Esophagus squamous epithelium (tissue), 5 donors: Measurements from ENCODE around the gene KRT38. TPM values are rescaled to one million over a fixed set of nuclear protein-coding genes. Genes with fewer than 3 reads are reported as not detected.

Experiments used
- DNase-seq: peaks from one replicate; lab custom pipeline; 2025; lab: John Stamatoyannopoulos, UW
- H3K27ac ChIP-seq, 4 donors: fragments of 200-600 bp; sonication (generic); one replicate each; pipeline ENCODE4 v1.5.1; 2016 to 2019; ENCODE audit warnings: mild to moderate bottlenecking in 1 of 4
- H3K27me3 ChIP-seq, 4 donors: fragments of 200-600 bp; sonication (generic); 1 replicate in 3 of 4; 2 replicates in 1 of 4; pipeline versions ENCODE4 v1.5.1 to v1.6.0; 2017 to 2021; ENCODE audit warnings: antibody characterized with exemption in 1 of 4
- H3K36me3 ChIP-seq, 3 donors: fragments of 200-600 bp; sonication (generic); one replicate each; pipeline ENCODE4 v1.5.1; 2016 to 2019
- H3K4me1 ChIP-seq, 3 donors: fragments of 200-600 bp; sonication (generic); one replicate each; pipeline ENCODE4 v1.5.1; 2017 to 2019
- H3K4me3 ChIP-seq, 4 donors: fragments of 200-600 bp; sonication (generic); 1 replicate in 3 of 4; 2 replicates in 1 of 4; pipeline ENCODE4 v1.5.1; 2016 to 2019; ENCODE audit warnings: mild to moderate bottlenecking in 2 of 4, moderate library complexity in 1 of 4
- H3K9me3 ChIP-seq, 3 donors: fragments of 200-600 bp; sonication (generic); one replicate each; pipeline ENCODE4 v1.5.1; 2016 to 2019
- POLR2A ChIP-seq, 4 donors: fragments of 450-650 bp; IDR thresholded peaks; one replicate each; pipeline ENCODE4 v1.6.1; 2017; ENCODE audit warnings: antibody characterized with exemption in 4 of 4, mild to moderate bottlenecking in 4 of 4, moderate library complexity in 3 of 4
- WGBS, 2 donors: methylation state at CpG; one replicate each; pipeline ENCODE4 v1.1.5; 2018; 5-methylcytosine and 5-hydroxymethylcytosine counted together
- intact Hi-C: fragments of 100-400 bp; cut with DNase I; formaldehyde crosslinking; loops from one replicate; pipeline ENCODE4 v1.15.0; 2022
- total RNA-seq, 4 donors: library from RNA; depleted of rRNA; stranded (reverse); fragments of >200 nt; gene quantifications; one replicate each; pipeline ENCODE4 v1.1.0, GENCODE V29; 2016
- TF ChIP-seq, protein P1 (sequence below), 6 experiments: fragments of 450-650 bp in 4 of 6; fragments of 200-600 bp in 2 of 6; sonication (generic) in 2 of 6; IDR thresholded peaks; one replicate each; pipeline ENCODE4 v1.5.1; 2016 to 2019; ENCODE audit warnings: antibody characterized with exemption in 6 of 6, mild to moderate bottlenecking in 4 of 6, moderate library complexity in 4 of 6
- donor health status: DM: yes; HTN: yes; CAD: no.

Gene KRT38
- total RNA-seq, 4 donors from 2014 or later: 0.18 TPM; not detected in 3

- intact Hi-C loops: no loop called here
- no peak overlapping the region for H3K27ac ChIP-seq
- 62 to 68% methylated on average over 6 to 7 of the region's 8 CpGs for WGBS, 2 donors
Observed at GRCh38 chr17:41474863-41475262, 34.1 kb upstream of the KRT38 start.

DNA sequence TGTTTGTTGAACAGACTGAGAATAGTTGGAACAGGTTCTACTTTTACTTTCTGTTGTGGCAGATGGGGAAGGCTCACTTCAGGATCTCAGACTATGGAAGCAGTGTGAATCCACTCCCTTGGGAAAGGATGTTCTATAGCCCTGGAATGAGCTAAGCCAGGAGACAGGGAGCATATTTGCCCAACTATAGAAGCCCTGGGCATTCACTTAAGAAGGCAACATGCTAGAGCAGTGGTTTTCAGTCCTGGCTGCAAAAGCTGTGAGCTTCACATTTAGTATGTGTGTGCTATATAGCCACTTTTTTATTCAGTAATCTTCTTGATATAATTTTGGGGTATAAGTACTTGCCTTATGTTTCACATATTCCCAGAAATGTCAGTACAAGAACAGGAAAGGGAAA, 27.6 kb upstream of the KRT38 start:
- H3K27me3 ChIP-seq: no peaks in the 10 kb centered on the region
- H3K9me3 ChIP-seq: no peaks in the 10 kb centered on the region
- no peaks in the 10 kb centered on the region for H3K36me3 ChIP-seq
- TF ChIP-seq, protein P1, sequence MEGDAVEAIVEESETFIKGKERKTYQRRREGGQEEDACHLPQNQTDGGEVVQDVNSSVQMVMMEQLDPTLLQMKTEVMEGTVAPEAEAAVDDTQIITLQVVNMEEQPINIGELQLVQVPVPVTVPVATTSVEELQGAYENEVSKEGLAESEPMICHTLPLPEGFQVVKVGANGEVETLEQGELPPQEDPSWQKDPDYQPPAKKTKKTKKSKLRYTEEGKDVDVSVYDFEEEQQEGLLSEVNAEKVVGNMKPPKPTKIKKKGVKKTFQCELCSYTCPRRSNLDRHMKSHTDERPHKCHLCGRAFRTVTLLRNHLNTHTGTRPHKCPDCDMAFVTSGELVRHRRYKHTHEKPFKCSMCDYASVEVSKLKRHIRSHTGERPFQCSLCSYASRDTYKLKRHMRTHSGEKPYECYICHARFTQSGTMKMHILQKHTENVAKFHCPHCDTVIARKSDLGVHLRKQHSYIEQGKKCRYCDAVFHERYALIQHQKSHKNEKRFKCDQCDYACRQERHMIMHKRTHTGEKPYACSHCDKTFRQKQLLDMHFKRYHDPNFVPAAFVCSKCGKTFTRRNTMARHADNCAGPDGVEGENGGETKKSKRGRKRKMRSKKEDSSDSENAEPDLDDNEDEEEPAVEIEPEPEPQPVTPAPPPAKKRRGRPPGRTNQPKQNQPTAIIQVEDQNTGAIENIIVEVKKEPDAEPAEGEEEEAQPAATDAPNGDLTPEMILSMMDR (IDR thresholded peaks at IDR 0.05): no peak
- TF ChIP-seq POLR2A (IDR thresholded peaks at IDR 0.05): no peak
- H3K4me3 ChIP-seq: no peak overlapping the region
- no peak overlapping the region for H3K27ac ChIP-seq
- intact Hi-C loops: no loop called here
- peaks cover 13 to 49% (median 29%) of the 10 kb centered on the region in 3 donors for H3K4me1 ChIP-seq
- DNase-seq: no peak

More at GRCh38 chr17:41474863-41475262, 34.1 kb upstream of the KRT38 start:
- no peak for DNase-seq
- Histone ChIP-seq H3K9me3 (no peaks in the 10 kb centered on the region), H3K27me3 (no peaks in the 10 kb centered on the region), H3K4me3 (no peak overlapping the region), H3K4me1 (no peaks in the 10 kb centered on the region), H3K36me3 (no peaks in the 10 kb centered on the region)
- TF ChIP-seq, protein P1 (IDR thresholded peaks at IDR 0.05): no peak
- no peak for TF ChIP-seq POLR2A (IDR thresholded peaks at IDR 0.05)

GRCh38 chr17:41467561-41467960, 26.8 kb upstream of the KRT38 start:
- intact Hi-C loops: no loop called here
- Histone ChIP-seq H3K27ac (peak overlapping the region in 3 of 4 donors; percentile 12 to 50 (median 49)), H3K9me3 (no peaks in the 10 kb centered on the region), H3K4me3 (no peak overlapping the region), H3K4me1 (peaks cover 13 to 56% (median 29%) of the 10 kb centered on the region in 3 donors), H3K27me3 (no peaks in the 10 kb centered on the region), H3K36me3 (no peaks in the 10 kb centered on the region)
- TF ChIP-seq POLR2A (IDR thresholded peaks at IDR 0.05): no peak
- TF ChIP-seq, protein P1 (IDR thresholded peaks at IDR 0.05): no peak
- no peak for DNase-seq
- 21 to 45% methylated on average over 2 to 3 of the region's 4 CpGs for WGBS, 2 donors

DNA sequence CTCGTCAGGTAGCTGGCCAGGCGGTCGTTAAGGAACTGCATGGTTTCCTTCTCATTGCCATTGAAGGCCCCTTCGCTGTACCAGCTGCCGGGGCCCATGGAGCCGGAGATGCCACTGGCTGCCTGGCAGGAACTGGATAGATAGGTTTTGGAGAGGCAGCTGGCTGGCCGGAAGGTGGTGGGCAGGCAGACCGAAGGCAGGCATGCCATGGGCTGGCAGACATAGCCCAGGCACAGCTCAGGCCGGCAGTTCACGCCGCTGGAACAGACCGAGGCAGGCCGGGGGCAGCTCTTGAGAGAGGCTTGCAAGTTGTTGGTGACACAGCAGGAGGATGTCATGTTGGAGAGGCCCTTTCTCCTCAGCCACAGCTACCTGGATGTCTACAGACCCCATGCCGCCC, 26.2 kb upstream of the KRT38 start, which contains the start of gene KRT32:
TSS of gene KRT32 (minus strand) at position 399 of the 400 bp plus-strand sequence. CDS start at position 338, 61 bp downstream.
- no peak within 1 kb of the TSS for H3K4me3 ChIP-seq
- H3K27me3 ChIP-seq: no peaks in the 10 kb centered on the region
- intact Hi-C loops: no loop called here
- H3K27ac ChIP-seq: peak within 1 kb of the TSS in 3 of 4 donors; percentile 12 to 50 (median 49)
- DNase-seq: no peak
- no peaks in the 10 kb centered on the region for H3K9me3 ChIP-seq
- WGBS, 2 donors: 62 to 77% methylated on average over 3 to 11 of the region's 14 CpGs
- peaks cover 13 to 59% (median 29%) of the 10 kb centered on the region in 3 donors for H3K4me1 ChIP-seq
- TF ChIP-seq POLR2A (IDR thresholded peaks at IDR 0.05): no peak
- TF ChIP-seq, protein P1 (IDR thresholded peaks at IDR 0.05): no peak
- H3K36me3 ChIP-seq: no peaks in the 10 kb centered on the region

DNA sequence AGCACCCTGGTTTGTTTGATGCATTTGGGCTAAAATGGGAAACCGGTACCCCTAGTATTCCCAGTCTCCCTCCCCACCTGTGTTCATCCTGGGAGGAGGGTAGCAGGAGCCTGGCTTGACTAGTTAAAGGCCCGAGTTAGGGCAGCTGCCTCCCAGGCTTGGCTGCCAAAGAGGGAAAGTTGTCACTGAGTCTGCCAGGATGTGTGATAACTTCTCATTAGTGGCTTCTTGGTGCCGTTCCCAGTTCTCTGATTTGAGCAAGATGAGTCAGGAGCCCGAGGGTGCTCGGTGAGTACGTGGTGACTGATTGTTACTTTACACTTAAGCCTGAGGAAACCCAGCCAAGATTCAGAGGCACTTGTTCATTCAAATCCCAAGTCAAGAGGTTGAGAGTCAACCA, 23.9 kb upstream of the KRT38 start:
- Histone ChIP-seq H3K36me3 (no peaks in the 10 kb centered on the region), H3K4me1 (peaks cover 13 to 67% (median 29%) of the 10 kb centered on the region in 3 donors), H3K27ac (peak overlapping the region in 3 of 4 donors; percentile 17 to 71 (median 64)), H3K27me3 (no peaks in the 10 kb centered on the region), H3K4me3 (no peak overlapping the region), H3K9me3 (no peaks in the 10 kb centered on the region)
- TF ChIP-seq, protein P1 (IDR thresholded peaks at IDR 0.05): no peak
- intact Hi-C loops: no loop called here
- DNase-seq: no peak
- WGBS, 2 donors: 11 to 56% methylated on average over 2 to 3 of the region's 6 CpGs
